H1 (cell line): ENCODE results near the gene C1QA. TPM values are rescaled to one million over a fixed set of nuclear protein-coding genes. Genes with fewer than 3 reads are reported as not detected.

Experiments used
- CTCF ChIA-PET: fragments of 300-600 bp; sonication (Branson Sonifier 250); formaldehyde crosslinking; loops from one replicate; lab custom pipeline; 2021; ENCODE audit not compliant: partially characterized antibody; lab: Charles Lee
- POLR2A ChIA-PET: fragments of 300-600 bp; sonication (Branson Sonifier 250); formaldehyde crosslinking; loops from one replicate; lab custom pipeline; 2021; ENCODE audit warnings: inconsistent platforms; ENCODE audit not compliant: partially characterized antibody; lab: Charles Lee
- DNase-seq, 2 experiments: peaks; one replicate each; pipeline versions ENCODE4 v3.0.0 to v3.0.0-alpha.2; 2010 to 2022; ENCODE audit warnings: low spot score in 2 of 2, low read depth in 1 of 2, mixed read lengths in 1 of 2
- FAIRE-seq: peaks from 2 replicates; lab custom pipeline; 2011; peaks lifted over from hg19 to GRCh38; lab: Jason Lieb, UNC
- H2AFZ ChIP-seq: 2 replicates; pipeline ENCODE4 v1.8.1; 2012; ENCODE audit warnings: low read length, inconsistent platforms
- H2AK5ac ChIP-seq: 2 replicates; pipeline ENCODE4 v1.6.1; 2013; ENCODE audit warnings: low read depth, low read length
- H2BK120ac ChIP-seq: replicated peaks from 2 replicates; pipeline ENCODE3; 2013; ENCODE audit warnings: low read depth, low read length, inconsistent platforms
- H2BK12ac ChIP-seq: 2 replicates; pipeline ENCODE4 v1.6.1; 2013; ENCODE audit warnings: low read depth, low read length
- H2BK15ac ChIP-seq: 2 replicates; pipeline ENCODE4 v1.6.1; 2013; ENCODE audit warnings: low read length
- H2BK20ac ChIP-seq: 2 replicates; pipeline ENCODE4 v1.6.1; 2013; ENCODE audit warnings: low read length
- H2BK5ac ChIP-seq: 2 replicates; pipeline ENCODE4 v1.6.1; 2013; ENCODE audit warnings: low read depth, low read length
- H3K14ac ChIP-seq: 2 replicates; pipeline ENCODE4 v1.6.1; 2013; ENCODE audit warnings: inconsistent platforms; ENCODE audit not compliant: insufficient read length
- H3K18ac ChIP-seq: 2 replicates; pipeline ENCODE4 v1.6.1; 2013; ENCODE audit warnings: low read length; ENCODE audit errors: extremely low read depth
- H3K23ac ChIP-seq: 2 replicates; pipeline ENCODE4 v1.6.1; 2013; ENCODE audit warnings: inconsistent platforms; ENCODE audit not compliant: insufficient read length
- H3K23me2 ChIP-seq: 2 replicates; pipeline ENCODE4 v1.6.1; 2013; ENCODE audit warnings: low read depth, low read length
- H3K27ac ChIP-seq: 2 replicates; pipeline ENCODE4 v1.6.1; 2011; ENCODE audit warnings: low read depth, low read length, inconsistent platforms
- H3K27me3 ChIP-seq, 4 experiments: replicated peaks in 1 of 4; 1 replicate in 1 of 4; 2 replicates in 3 of 4; pipeline versions ENCODE4 v1.6.1 to v1.8.1; 2011 to 2013; ENCODE audit warnings: low read length in 3 of 4, mild to moderate bottlenecking in 3 of 4, inconsistent platforms in 2 of 4, mixed read lengths in 2 of 4, moderate library complexity in 1 of 4; ENCODE audit not compliant: control insufficient read depth in 3 of 4, insufficient read depth in 3 of 4; ENCODE audit errors: extremely low read depth in 1 of 4
- H3K36me3 ChIP-seq, 4 experiments: 2 replicates each; pipeline versions ENCODE4 v1.6.1 to v1.8.1; 2011 to 2013; ENCODE audit warnings: mild to moderate bottlenecking in 4 of 4, low read length in 3 of 4, moderate library complexity in 2 of 4, control low read depth in 1 of 4, inconsistent platforms in 1 of 4; ENCODE audit not compliant: insufficient read depth in 4 of 4, control insufficient read depth in 2 of 4
- H3K4ac ChIP-seq: replicated peaks from 2 replicates; pipeline ENCODE3; 2013; ENCODE audit warnings: low read length, low read depth, mixed read lengths, inconsistent platforms; ENCODE audit not compliant: insufficient read length
- H3K4me1 ChIP-seq, 4 experiments: replicated peaks in 1 of 4; 1 replicate in 1 of 4; 2 replicates in 3 of 4; pipeline versions ENCODE4 v1.6.1 to v1.8.1; 2011 to 2013; ENCODE audit warnings: low read length in 3 of 4, inconsistent platforms in 2 of 4, mixed read lengths in 1 of 4; ENCODE audit not compliant: insufficient read depth in 4 of 4, control insufficient read depth in 3 of 4
- H3K4me2 ChIP-seq, 2 experiments: 2 replicates each; pipeline versions ENCODE4 v1.6.1 to v1.8.1; 2011 to 2013; ENCODE audit warnings: low read depth in 2 of 2, low read length in 2 of 2, control low read depth in 1 of 2, inconsistent platforms in 1 of 2, mild to moderate bottlenecking in 1 of 2; ENCODE audit not compliant: insufficient read depth in 1 of 2
- H3K4me3 ChIP-seq, 4 experiments: fragments of 200-600, 300-600 bp in 1 of 4; sonication (generic), shearing (Covaris generic), sonication (Bioruptor Twin) in 1 of 4; 2 replicates each; pipeline versions ENCODE4 v1.5.1 to v1.8.1; 2011 to 2016; ENCODE audit warnings: low read length in 4 of 4, low read depth in 3 of 4, control low read depth in 2 of 4, inconsistent platforms in 2 of 4, mild to moderate bottlenecking in 2 of 4, mixed read lengths in 1 of 4, moderate library complexity in 1 of 4; ENCODE audit not compliant: insufficient read depth in 2 of 4; ENCODE audit errors: extremely low read depth in 1 of 4
- H3K56ac ChIP-seq: replicated peaks from 2 replicates; pipeline ENCODE3; 2013; ENCODE audit warnings: low read depth, mild to moderate bottlenecking, mixed read lengths, low read length, inconsistent platforms; ENCODE audit not compliant: insufficient read length
- H3K79me1 ChIP-seq: 2 replicates; pipeline ENCODE4 v1.6.1; 2013; ENCODE audit warnings: low read depth, low read length, control low read depth
- H3K79me2 ChIP-seq, 2 experiments: 2 replicates each; pipeline versions ENCODE4 v1.6.1 to v1.8.1; 2012 to 2013; ENCODE audit warnings: low read length in 2 of 2, mild to moderate bottlenecking in 2 of 2, inconsistent platforms in 1 of 2; ENCODE audit not compliant: insufficient read depth in 2 of 2, control insufficient read depth in 1 of 2
- H3K9ac ChIP-seq, 4 experiments: replicated peaks in 1 of 4; 1 replicate in 1 of 4; 2 replicates in 3 of 4; pipeline versions ENCODE4 v1.6.1 to v1.8.1; 2011 to 2013; ENCODE audit warnings: low read depth in 3 of 4, low read length in 3 of 4, control low read depth in 2 of 4, mild to moderate bottlenecking in 2 of 4, moderate library complexity in 2 of 4, inconsistent platforms in 1 of 4; ENCODE audit errors: extremely low read depth in 1 of 4
- H3K9me3 ChIP-seq, 2 experiments: 2 replicates each; pipeline versions ENCODE4 v1.6.1 to v1.8.1; 2012 to 2013; ENCODE audit warnings: mild to moderate bottlenecking in 2 of 2, moderate library complexity in 2 of 2, control low read depth in 1 of 2, inconsistent platforms in 1 of 2, low read depth in 1 of 2, low read length in 1 of 2, mixed read lengths in 1 of 2; ENCODE audit not compliant: insufficient read depth in 2 of 2
- H4K20me1 ChIP-seq, 2 experiments: replicated peaks in 1 of 2; 2 replicates each; pipeline versions ENCODE3 to v1.8.1; 2011 to 2013; ENCODE audit warnings: inconsistent platforms in 2 of 2, low read length in 2 of 2, mild to moderate bottlenecking in 1 of 2; ENCODE audit not compliant: insufficient read depth in 2 of 2, control insufficient read depth in 1 of 2
- H4K5ac ChIP-seq: 2 replicates; pipeline ENCODE4 v1.6.1; 2013; ENCODE audit warnings: low read length, low read depth, mixed read lengths, inconsistent platforms; ENCODE audit not compliant: insufficient read length
- H4K8ac ChIP-seq: 2 replicates; pipeline ENCODE4 v1.8.0; 2013; ENCODE audit warnings: mild to moderate bottlenecking, moderate library complexity, low read length, inconsistent platforms; ENCODE audit not compliant: insufficient read depth; ENCODE audit errors: extremely low read depth
- H4K91ac ChIP-seq: replicated peaks from 2 replicates; pipeline ENCODE3; 2013; ENCODE audit warnings: low read length, mixed read lengths, inconsistent platforms; ENCODE audit not compliant: insufficient read length
- CEBPB ChIP-seq: IDR thresholded peaks from 2 replicates; pipeline ENCODE4 v1.6.1; 2012; ENCODE audit warnings: low read depth, low read length
- EP300 ChIP-seq, 2 experiments: IDR thresholded peaks; 1 replicate in 1 of 2; 2 replicates in 1 of 2; pipeline ENCODE4 v1.6.1; 2011 to 2012; ENCODE audit warnings: low read depth in 2 of 2, low read length in 2 of 2, mild to moderate bottlenecking in 2 of 2, borderline replicate concordance in 1 of 2, inconsistent platforms in 1 of 2, moderate library complexity in 1 of 2
- POLR2A ChIP-seq, 2 experiments: IDR thresholded peaks; 1 replicate in 1 of 2; 2 replicates in 1 of 2; pipeline ENCODE4 v1.6.1; 2011; ENCODE audit warnings: low read depth in 2 of 2, low read length in 2 of 2, mild to moderate bottlenecking in 2 of 2; ENCODE audit errors: control extremely low read depth in 1 of 2
- POLR2AphosphoS5 ChIP-seq: IDR thresholded peaks from 2 replicates; pipeline ENCODE4 v1.6.1; 2011; ENCODE audit warnings: low read depth, low read length
- POU5F1 ChIP-seq: IDR thresholded peaks from 2 replicates; pipeline ENCODE4 v1.6.1; 2011; ENCODE audit warnings: low read depth, mild to moderate bottlenecking, low read length, moderate library complexity
- SIRT6 ChIP-seq: IDR thresholded peaks from one replicate; pipeline ENCODE4 v1.7.1; 2012; ENCODE audit warnings: low read length, inconsistent platforms
- SP2 ChIP-seq: IDR thresholded peaks from 2 replicates; pipeline ENCODE4 v1.6.1; 2012; ENCODE audit warnings: mild to moderate bottlenecking, low read length, inconsistent platforms
- TAF7 ChIP-seq: optimal IDR thresholded peaks from 2 replicates; pipeline ENCODE3; 2011; ENCODE audit warnings: low read depth, mild to moderate bottlenecking, inconsistent platforms, low read length, moderate library complexity, borderline replicate concordance
- TEAD4 ChIP-seq: IDR thresholded peaks from 2 replicates; pipeline ENCODE4 v1.6.1; 2012; ENCODE audit warnings: low read depth, low read length, inconsistent platforms, mixed read lengths
- ZNF274 ChIP-seq: IDR thresholded peaks from 2 replicates; pipeline ENCODE4 v1.7.0; 2012; ENCODE audit warnings: low read length, borderline replicate concordance; ENCODE audit errors: extremely low read depth
- WGBS, 2 experiments: shearing (Covaris generic) in 1 of 2; methylation state at CpG; one replicate each; pipeline versions ENCODE4 v1.1.6 to v1.1.7; 2013 to 2015; ENCODE audit warnings: low lambda C conversion rate in 2 of 2, mixed read lengths in 2 of 2, inconsistent platforms in 1 of 2, low coverage in 1 of 2, missing lambda C conversion rate in 1 of 2; ENCODE audit not compliant: insufficient replicate concordance in 2 of 2, insufficient coverage in 1 of 2, insufficient read length in 1 of 2; ENCODE audit errors: extremely low coverage in 1 of 2, missing lambda C conversion rate in 1 of 2; 5-methylcytosine and 5-hydroxymethylcytosine counted together
- polyA plus RNA-seq, 7 experiments: library from polyadenylated mRNA; depleted of rRNA in 3 of 7; stranded (reverse) in 5 of 7; unstranded in 2 of 7; fragments of >200 nt in 5 of 7; fragments of 200-250 nt in 2 of 7; gene quantifications; 1 replicate in 5 of 7; 2 replicates in 1 of 7; 4 replicates in 1 of 7; pipeline versions ENCODE4 v1.2.1 to v1.2.3, GENCODE V29; 2011 to 2013; ENCODE audit warnings: missing spikeins in 2 of 7, mixed read lengths in 2 of 7
- total RNA-seq: library from RNA; stranded (reverse); fragmentation: NEBNext Ultra II Directional; extraction: Animal tissue kit (Norgen Biotek cat#: 25700); gene quantifications from 2 replicates; pipeline ENCODE4 v1.2.1, GENCODE V29; 2021
- TF ChIP-seq, protein P1 (sequence below): IDR thresholded peaks from 2 replicates; pipeline ENCODE4 v1.6.1; 2012; ENCODE audit warnings: low read length, inconsistent platforms

Gene C1QA
- total and polyA plus RNA-seq, 2 of the 8 experiments (the other 6 are each of a cell fraction or from before 2014, with no cell fraction given), result not detected

DNA sequence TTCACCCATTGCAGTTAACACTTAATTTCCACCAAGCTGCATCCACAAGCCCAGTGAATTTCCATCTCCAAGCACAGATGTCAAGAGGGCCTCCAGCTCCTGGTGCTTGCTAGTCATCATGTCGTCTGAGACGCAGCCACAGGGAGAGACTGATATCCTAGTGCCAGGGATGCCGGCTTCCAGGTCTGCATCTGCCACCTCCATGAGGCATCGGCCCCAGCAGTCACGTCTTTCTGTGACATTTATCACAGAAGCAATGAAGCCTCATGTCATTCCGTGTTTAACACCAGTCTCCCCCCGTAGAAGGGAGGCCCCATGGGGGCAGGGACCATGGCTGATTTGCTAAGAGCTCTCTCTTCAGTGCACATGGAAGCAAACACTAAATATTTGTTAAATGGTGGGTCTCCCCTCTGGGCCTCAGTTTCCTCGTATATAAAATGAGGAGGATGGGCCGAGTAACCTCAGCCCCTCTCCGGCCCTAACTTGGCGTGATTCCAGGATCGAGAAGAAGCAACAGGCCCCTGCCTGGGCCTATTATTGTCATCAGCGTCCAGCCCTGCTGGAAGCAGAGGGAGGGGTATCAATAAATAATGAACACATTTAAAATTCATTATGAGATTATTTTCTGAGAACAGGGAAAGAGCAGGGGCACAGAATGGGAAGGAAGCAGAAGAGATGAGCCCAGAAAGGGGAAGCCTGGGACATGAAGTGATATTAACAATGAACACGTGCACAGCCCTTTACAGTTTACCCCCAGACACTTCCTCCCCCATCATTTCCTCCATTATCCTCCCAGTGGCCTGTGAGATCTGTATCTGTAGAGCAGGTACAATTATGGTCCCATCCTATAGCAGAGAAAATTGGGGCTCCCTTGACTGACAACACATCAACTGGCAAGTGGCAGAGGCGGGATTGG lies 15.8 kb downstream of the C1QA start:
- Histone ChIP-seq H3K14ac (no peak overlapping the region), H2AK5ac (no peak overlapping the region), H2BK20ac (no peak overlapping the region), H2BK12ac (no peak overlapping the region), H2BK120ac (no peak overlapping the region), H3K23ac (no peak overlapping the region), H3K9me3 (no peaks in the 10 kb centered on the region), H3K79me1 (no peaks in the 10 kb centered on the region), H3K27me3 (no peaks in the 10 kb centered on the region; a peak in 1 of 7 replicates), H3K4me3 (no peak overlapping the region), H4K5ac (no peak overlapping the region), H3K9ac (no peak overlapping the region), H3K18ac (no peak overlapping the region), H2BK5ac (no peak overlapping the region), H3K4me1 (no peaks in the 10 kb centered on the region; a peak in 1 of 7 replicates), H3K23me2 (no peaks in the 10 kb centered on the region; the same call in 1 of the 2 replicates), H3K79me2 (no peaks in the 10 kb centered on the region), H3K4me2 (no peak overlapping the region), H4K20me1 (peaks cover 0 to 3% of the 10 kb centered on the region in 2 experiments), H3K27ac (no peak overlapping the region), H4K8ac (no peak overlapping the region), H4K91ac (no peak overlapping the region), H3K56ac (no peak overlapping the region), H3K36me3 (no peaks in the 10 kb centered on the region), H2BK15ac (no peak overlapping the region), H3K4ac (no peak overlapping the region), H2AFZ (no peak overlapping the region)
- POLR2A ChIA-PET, result no interaction called here
- FAIRE-seq (no peak), DNase-seq (no peak)
- 92% methylated on average over 14 of the region's 15 CpGs; no CpG with 5 or more reads in 1 of the 2 experiments for WGBS, 2 experiments
- CTCF ChIA-PET, result interaction anchor here (0.6 to 6.1 kb wide), 7 partner anchors 21 to 269 kb away, joined by 3 to 23 read pairs (median 3); no protein-coding TSS in a partner anchor
- no peak for TF ChIP-seq SP2
- TF ChIP-seq, protein P1, sequence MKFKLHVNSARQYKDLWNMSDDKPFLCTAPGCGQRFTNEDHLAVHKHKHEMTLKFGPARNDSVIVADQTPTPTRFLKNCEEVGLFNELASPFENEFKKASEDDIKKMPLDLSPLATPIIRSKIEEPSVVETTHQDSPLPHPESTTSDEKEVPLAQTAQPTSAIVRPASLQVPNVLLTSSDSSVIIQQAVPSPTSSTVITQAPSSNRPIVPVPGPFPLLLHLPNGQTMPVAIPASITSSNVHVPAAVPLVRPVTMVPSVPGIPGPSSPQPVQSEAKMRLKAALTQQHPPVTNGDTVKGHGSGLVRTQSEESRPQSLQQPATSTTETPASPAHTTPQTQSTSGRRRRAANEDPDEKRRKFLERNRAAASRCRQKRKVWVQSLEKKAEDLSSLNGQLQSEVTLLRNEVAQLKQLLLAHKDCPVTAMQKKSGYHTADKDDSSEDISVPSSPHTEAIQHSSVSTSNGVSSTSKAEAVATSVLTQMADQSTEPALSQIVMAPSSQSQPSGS, result no peak
- TF ChIP-seq POU5F1, result no peak
- TF ChIP-seq ZNF274, result no peak
- TF ChIP-seq CEBPB, result no peak
- TF ChIP-seq TEAD4, result no peak
- TF ChIP-seq POLR2AphosphoS5, result no peak
- no peak for TF ChIP-seq TAF7
- no peak for TF ChIP-seq SIRT6
- no peak for TF ChIP-seq EP300 (IDR thresholded peaks at IDR 0.05; ENCODE audit: borderline replicate concordance in 1 of 2, low read depth in 2 of 2, low read length in 2 of 2)
- TF ChIP-seq POLR2A (IDR thresholded peaks at IDR 0.05; ENCODE audit: control extremely low read depth in 1 of 2, low read depth in 2 of 2, low read length in 2 of 2), result no peak
